ENCODE data around the gene SFT2D3.

GRCh38 chr2:127652786-127653357 is 48.4 kb upstream of the SFT2D3 start:
- no peak for TF ChIP-seq CTCF (IDR thresholded peaks at IDR 0.05; ENCODE audit: poor library complexity, severe bottlenecking)
- no peak for TF ChIP-seq EP300 (conservative IDR thresholded peaks at IDR 0.05; ENCODE audit: poor library complexity, severe bottlenecking)
- no peak for TF ChIP-seq REST (IDR thresholded peaks at IDR 0.05; ENCODE audit: borderline replicate concordance)
- no peak for TF ChIP-seq TAF1 (IDR thresholded peaks at IDR 0.05; ENCODE audit: low read depth)
- no peak for TF ChIP-seq EZH2 (IDR thresholded peaks at IDR 0.05; ENCODE audit: borderline replicate concordance, insufficient read depth, low read length, poor library complexity, severe bottlenecking)
- TF ChIP-seq RAD21 (conservative IDR thresholded peaks at IDR 0.05) = no peak
